GM21423 (cell line): Measurements from ENCODE around the gene KRTAP9-1.
"Not testable (repeated sequence)": the region's sequence is repeated elsewhere in the genome, so short reads cannot be mapped to it uniquely, and the experiment has no call there.

Experiments
- ATAC-seq: cut with Tn5 transposase; IDR thresholded peaks from one replicate; pipeline ENCODE4 v1.9.1; 2021; ENCODE audit warnings: mild to moderate bottlenecking, moderate library complexity; ENCODE audit not compliant: unreplicated experiment

KRTAP9-1 gene, protein sequence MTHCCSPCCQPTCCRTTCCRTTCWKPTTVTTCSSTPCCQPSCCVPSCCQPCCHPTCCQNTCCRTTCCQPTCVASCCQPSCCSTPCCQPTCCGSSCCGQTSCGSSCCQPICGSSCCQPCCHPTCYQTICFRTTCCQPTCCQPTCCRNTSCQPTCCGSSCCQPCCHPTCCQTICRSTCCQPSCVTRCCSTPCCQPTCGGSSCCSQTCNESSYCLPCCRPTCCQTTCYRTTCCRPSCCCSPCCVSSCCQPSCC

DNA sequence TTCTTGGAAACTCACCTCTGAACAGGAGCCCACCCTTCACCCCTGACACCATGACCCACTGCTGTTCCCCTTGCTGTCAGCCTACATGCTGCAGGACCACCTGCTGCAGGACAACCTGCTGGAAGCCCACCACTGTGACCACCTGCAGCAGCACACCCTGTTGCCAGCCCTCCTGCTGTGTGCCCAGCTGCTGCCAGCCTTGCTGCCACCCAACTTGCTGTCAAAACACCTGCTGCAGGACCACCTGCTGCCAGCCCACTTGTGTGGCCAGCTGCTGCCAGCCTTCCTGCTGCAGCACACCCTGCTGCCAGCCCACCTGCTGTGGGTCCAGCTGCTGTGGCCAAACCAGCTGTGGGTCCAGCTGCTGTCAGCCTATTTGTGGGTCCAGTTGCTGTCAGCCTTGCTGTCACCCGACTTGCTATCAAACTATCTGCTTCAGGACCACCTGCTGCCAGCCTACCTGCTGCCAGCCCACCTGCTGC is at the start of gene KRTAP9-1:
Gene KRTAP9-1 (plus strand): TSS at position 51 of the 482 bp plus-strand sequence. CDS start 0 bp downstream, at position 51.
- not testable (repeated sequence) for ATAC-seq

DNA sequence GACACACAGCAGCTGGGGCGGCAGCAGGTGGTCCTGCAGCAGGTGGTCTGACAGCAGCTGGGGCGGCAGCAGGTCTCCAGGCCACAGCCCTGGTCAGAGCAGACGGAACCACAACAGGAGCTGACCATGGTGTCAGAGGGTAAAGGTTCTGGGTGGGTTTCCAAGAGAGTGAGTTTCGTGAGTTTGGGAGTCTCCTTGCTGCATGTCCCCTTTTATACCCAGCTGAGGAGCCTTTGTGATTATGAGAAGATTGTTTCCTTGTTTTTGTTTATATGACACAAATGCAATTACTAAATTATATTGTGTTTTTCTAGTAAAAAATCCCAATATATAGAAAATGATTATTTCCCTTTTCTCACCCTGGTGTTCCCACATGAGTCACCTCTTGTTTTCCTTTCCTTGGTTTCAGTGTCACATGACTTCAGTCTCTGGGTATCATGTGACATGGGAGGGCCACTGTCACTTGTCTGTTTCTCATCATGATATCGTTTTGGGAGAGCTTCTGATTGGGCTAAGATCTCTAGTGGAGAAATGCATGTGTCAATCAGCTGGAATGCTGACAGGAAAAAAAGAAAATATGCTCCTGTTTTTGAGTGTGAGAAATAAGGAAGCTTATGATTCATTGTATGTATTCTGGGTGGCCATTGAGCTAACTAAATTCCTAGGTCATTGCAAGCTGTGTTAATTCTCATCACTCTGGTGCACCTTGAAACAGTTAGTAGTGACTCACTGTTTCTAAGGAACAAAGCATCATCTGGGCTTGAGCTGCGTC is 49.1 kb upstream of the KRTAP9-1 start, which contains the start of gene KRTAP4-6:
Gene KRTAP4-6 (minus strand): TSS at position 185 of the 772 bp plus-strand sequence. CDS start 57 bp downstream, at position 128.
- ATAC-seq, result no peak

DNA sequence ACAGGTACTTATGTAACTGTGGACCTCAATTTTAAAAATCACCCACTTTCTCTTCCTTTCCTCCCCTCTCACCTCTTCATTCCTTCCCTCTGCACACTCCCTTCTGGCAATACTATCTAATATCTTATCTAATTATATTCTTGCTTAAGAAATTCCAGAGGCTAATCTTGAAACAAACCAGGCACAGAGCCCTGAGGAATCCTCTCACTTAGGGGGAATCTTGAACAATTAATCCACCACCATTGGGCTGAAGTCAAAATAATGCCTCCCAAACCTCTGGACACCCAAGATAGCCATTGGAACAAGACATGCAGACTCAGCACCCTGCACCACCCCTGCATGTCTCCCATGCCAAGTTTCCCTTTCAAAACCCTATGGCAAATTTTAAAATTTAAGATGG is 48.3 kb upstream of the KRTAP9-1 start:
- ATAC-seq, result no peak

DNA sequence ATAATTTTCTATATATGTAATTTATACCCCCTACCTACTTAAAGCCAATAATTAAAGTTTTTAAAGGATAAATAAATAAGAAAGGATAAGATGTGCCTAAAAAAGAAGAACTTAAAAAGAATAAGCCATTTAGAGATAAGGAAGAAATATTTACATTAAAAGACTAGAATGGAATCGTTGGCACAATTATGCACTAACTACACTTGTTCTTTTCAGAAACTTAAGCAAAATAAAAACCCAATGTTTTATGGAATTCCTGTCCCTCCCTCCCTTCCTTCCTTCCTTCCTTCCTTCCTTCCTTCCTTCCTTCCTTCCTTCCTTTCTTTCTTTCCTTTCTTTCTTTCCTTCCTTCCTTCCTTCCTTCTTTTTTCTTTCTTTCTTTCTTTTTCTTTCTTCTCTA is 44.8 kb upstream of the KRTAP9-1 start:
- ATAC-seq, result no peak

DNA sequence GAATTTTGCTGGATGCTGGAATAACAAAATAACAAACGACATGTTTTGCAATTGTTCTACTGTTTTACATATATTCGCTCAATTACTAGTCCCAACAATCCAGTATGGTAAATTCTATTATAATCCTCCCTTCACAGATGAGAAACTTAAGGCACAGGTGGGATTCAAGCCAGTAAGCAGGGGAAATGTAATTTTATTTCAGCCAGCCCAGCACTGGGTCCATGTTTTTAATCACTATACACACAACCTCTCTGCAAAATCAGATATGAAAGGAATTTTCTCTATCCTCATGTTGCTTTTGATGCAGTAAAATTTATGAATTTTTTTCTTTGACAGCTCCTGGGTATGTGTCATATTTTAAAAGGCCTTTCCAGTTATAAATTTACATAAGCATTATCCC is 44.4 kb upstream of the KRTAP9-1 start:
- no peak for ATAC-seq

DNA sequence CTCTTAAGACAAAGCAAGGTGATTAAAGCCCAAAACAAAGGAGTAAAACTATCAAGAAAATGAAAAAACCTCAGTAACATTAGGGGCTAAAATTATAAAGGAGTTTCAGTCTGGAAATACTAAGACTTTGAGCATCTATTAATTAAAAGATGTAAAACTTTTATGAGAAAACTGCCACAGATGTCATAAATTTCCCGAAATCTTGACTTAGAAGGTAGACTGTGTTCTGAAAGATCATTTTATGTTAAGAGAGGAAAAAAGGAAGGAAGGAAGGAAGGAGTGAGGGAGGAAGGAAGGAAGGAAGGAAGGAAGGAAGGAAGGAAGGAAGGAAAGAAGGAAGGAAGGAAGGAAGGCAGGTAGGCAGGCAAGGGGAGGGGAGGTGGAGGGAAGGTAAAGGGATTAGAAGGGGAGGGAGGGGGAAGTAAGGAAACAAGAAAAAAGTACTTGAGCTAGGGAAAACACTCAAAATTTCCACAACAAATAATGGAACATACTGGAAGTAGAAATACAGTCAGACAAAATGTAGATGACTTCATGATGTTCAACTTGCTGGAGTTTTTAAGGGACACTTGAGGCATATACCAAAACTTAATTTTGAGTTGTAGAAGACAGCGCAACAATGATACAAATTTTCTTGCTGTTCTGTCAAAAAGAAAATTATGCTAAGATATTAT is 42.0 kb upstream of the KRTAP9-1 start:
- ATAC-seq, result no peak

DNA sequence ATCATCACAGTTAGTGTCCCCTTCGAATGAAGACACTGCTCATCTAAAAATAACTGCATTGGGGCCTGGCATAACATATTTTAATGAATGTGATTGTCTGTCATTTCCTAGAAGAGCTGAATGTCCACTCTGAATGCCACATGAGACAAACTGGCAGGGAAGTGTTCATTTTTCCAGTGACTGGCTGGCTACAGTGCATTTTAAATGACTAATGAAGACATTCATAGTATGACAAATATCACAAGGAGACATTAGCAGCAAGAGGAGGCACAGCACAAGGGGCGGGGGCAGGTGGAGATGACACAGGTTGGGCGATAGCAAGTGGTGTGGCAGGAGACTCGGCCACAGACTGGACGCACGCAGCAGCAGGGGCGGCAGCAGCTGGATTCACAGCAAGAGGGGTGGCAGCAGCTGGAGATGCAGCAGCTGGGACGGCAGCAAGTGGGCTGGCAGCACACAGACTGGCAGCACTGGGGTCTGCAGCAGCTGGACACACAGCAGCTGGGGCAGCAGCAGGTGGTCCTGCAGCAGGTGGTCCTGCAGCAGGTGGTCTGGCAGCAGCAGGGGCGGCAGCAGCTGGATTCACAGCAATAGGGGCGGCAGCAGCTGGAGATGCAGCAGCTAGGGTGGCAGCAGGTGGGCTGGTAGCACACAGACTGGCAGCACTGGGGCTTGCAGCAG is 40.6 kb upstream of the KRTAP9-1 start:
- ATAC-seq, result not testable (repeated sequence)

DNA sequence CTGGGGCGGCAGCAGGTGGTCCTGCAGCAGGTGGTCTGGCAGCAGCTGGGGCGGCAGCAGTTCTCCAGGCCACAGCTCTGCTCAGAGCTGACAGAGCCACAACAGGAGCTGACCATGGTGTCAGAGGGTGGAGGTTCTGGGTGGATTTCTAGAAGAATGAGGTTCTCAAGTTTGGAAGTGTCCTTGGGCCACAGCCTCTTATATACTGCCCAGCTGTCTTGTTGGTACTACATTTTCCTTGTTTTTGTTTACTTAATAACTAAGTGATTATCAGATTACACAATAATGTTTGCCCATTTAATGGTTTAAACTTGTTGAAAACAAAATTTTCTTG is 40.1 kb upstream of the KRTAP9-1 start, which contains the start of gene KRTAP4-5:
Gene KRTAP4-5 (minus strand): TSS at position 174 of the 334 bp plus-strand sequence. CDS start 58 bp downstream, at position 116.
- ATAC-seq, result no peak

DNA sequence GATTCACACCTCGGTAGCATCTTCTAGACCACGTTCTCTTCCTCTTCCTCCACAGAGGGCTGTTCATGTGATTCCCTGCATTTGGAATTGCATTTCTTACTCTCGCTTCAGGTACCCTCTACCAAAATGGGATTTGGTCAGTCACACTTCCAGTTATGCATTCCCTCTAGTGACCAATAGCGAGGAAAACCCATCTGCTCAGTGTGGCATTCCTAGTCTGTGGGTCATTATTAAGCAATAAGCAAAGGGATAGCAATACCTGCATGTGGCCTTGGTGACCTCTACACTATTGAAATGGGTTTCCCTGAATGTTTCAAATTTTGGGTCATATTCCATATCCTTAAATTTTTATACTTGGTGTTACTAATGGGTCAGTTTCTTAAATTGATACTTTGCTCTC is 39.7 kb upstream of the KRTAP9-1 start:
- ATAC-seq, result no peak

DNA sequence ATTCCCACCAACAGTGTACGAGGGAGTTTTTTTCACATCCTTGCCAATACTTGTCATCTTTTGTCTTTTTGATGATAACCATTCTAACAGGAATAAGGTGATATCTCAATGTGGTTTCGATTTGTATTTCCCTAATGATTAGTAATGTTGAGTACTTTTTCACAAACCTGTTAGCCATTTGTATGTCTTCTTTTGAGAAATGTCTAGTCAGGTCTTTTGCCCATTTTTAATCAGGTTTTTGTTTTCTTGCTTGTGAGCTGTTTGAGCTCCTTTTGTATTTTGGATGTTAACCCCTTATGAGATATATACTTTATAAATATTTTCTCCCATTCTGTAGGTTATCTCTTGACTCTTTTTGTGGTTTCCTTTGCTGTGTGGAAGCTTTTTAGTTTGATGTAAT is 38.2 kb upstream of the KRTAP9-1 start:
- no peak for ATAC-seq

DNA sequence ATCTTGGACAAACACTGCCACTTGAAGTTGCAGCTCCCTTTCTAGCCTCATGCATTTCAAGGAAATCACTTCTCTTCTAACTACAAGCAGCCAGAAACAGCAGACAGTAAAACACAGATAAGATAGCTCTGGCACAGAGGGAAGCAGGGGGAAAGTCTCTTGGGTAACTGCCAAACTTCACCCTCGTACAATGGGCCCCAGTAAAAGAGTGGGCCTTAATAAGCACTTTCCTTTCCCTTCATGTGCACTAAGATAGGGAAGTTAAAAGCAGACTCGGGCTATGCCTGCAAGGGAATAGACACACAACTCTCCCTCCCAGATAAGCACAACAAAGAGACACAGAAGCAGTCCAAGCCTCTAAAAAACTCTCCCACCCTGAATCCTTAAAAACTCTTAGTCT is 35.8 kb upstream of the KRTAP9-1 start:
- no peak for ATAC-seq

DNA sequence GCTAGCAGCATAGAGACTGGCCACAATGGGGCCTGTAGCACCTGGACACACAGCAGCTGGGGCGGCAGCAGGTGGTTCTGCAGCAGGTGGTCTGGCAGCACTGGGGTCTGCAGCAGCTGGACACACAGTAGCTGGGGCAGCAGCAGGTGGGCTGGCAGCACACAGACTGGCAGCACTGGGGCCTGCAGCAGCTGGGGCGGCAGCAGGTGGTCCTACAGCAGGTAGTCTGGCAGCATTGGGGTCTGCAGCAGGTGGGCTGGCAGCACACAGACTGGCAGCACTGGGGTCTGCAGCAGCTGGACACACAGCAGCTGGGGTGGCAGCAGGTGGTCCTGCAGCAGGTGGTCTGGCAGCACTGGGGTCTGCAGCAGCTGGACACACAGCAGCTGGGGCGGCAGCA is 29.5 kb upstream of the KRTAP9-1 start:
- not testable (repeated sequence) for ATAC-seq

DNA sequence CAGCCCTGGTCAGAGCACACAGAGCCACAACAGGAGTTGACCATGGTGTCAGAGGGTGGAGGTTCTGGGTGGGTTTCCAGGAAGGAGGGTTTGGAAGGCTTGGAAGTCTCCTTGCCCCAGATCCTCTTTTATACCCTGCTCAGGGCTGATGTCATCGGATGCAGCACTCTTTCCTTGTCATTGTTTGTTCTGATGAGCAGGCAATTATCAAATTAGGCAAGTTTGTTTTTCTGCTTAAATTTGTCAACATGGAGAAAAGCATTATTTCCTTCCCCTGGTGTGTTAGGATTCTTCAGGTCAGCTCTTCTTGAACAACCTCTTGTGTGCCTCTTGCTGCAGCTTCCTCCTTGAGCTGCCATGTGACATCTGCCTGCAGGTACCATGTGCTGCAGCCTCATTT is 29.0 kb upstream of the KRTAP9-1 start, which contains the start of gene KRTAP4-4:
Gene KRTAP4-4 (minus strand): TSS at position 101 of the 400 bp plus-strand sequence. CDS start 57 bp downstream, at position 44.
- ATAC-seq, result no peak

DNA sequence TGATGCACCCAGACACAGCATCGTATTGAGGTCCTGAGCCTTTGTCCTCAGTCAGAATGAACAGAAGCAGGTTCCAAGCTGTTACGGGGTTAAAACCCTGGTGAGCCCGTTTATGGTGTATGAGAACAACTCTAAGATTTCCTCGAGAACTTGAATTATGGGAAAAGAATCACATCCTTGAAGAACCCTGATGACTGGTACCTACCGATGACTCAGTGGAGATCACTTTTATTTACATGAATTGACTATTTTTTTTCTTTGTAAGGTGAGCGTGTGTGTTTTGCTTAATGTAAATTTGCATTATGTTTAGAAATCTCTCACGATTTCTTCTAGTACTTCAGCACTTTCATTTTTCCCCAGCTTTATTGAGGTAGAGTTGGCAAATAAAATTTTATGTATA is 25.9 kb upstream of the KRTAP9-1 start:
- no peak for ATAC-seq

DNA sequence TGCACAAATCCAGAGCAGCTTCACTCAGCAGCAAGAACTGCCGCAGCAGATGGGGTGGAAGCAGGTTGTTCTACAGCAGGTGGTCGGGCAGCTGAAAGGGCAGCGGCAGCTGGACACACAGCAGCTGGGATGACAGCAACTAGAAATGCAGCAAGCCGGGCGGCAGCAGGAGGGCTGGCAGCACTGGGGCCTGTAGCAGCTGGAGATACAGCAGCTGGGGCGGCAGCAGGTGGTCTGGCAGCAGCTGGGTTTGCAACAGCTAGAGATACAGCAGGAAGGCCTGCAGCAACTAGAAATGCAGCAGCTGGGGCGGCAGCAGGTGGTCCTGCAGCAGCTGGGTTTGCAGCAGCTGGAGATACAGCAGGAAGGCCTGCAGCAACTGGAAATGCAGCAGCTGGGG is 22.1 kb upstream of the KRTAP9-1 start:
- ATAC-seq, result no peak

DNA sequence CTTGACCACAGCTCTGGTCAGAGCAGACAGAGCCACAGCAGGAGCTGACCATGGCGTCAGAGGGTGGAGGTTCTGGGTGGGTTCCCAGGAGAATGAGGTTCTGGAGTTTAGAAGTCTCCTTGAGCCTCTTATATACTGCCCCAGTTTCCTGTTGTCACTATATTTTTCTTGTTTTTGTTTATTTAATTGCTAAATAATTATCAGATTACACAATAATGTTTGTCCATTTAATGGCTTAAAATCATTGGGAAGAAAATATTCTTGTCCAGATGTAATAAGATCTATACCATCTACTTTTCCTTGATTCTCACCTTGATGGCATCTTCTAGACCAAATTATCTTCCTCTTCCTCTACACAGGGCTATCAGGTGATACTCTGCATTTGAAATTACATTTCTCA is 21.6 kb upstream of the KRTAP9-1 start, which contains the start of gene KRTAP4-3:
Gene KRTAP4-3 (minus strand): TSS at position 101 of the 400 bp plus-strand sequence. CDS start 49 bp downstream, at position 52.
- ATAC-seq, result no peak

DNA sequence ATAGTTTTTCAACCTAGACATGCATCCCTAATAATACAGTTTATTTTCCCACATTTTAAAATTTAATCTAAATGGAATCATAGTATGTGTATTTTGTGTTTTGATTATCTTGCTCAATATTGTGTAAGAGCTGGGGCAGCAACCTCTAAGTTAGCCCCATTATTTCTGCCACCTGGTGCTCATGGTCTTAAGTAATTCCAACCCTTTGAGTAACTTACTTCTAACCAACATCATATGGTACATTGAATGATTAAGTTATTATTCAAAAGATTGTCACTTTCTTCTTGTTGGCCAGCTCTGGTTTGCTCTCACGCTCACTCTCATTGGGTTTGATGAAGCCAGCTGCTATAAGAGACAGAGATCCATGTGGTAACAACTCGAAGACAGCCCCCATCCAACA is 17.8 kb upstream of the KRTAP9-1 start:
- no peak for ATAC-seq

DNA sequence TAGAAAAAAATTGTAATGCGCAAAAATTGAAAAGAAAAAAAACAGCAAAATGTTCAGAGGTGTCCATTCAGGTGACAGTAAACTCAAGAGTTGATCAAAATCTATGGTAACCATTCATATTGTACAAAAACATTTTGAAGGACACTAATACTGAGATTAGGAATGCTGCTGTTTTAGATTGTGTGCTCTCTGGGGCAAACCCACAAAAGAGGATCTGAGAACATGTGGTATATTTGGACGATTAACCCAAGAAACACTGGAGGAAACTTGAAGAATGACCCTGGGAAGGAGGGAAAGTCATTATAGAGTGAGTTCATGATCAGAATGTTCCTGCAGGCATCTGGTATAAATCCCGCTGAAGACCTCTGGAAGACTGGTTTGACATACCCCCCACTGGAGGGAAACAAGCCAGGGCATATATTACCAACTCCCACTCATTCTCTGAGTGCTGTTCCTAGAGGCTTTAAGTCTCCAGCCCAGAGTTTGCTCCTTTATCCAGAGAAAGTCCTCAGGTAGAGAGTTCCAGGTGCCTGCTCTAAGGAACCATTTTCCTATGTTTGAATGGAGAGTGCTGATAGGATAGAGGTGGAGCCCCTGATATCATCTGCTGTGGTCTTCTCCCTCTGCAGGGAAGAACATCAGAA is 12.8 kb upstream of the KRTAP9-1 start:
- no peak for ATAC-seq

DNA sequence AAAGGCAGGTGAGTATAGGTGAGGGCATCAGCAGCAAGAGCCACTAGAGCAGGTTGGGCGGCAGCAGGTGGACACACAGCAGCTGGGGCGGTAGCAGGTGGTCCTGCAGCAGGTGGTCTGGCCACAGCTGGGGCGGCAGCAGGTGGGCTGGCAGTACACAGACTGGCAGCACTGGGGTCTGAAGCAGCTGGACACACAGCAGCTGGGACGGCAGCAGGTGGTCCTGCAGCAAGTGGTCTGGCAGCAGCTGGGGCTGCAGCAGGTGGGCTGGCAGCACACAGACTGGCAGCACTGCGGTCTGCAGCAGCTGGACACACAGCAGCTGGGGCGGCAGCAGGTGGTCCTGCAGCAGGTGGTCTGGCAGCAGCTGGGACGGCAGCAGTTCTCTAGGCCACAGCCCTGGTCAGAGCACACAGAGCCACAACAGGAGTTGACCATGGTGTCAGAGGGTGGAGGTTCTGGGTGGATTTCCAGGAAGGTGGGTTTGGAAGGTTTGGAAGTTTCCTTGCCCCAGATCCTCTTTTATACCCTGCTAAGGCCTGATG is 11.9 kb upstream of the KRTAP9-1 start, which contains the start of gene KRTAP4-2:
Gene KRTAP4-2 (minus strand): TSS at position 495 of the 545 bp plus-strand sequence. CDS start 57 bp downstream, at position 438.
- ATAC-seq, result no peak

DNA sequence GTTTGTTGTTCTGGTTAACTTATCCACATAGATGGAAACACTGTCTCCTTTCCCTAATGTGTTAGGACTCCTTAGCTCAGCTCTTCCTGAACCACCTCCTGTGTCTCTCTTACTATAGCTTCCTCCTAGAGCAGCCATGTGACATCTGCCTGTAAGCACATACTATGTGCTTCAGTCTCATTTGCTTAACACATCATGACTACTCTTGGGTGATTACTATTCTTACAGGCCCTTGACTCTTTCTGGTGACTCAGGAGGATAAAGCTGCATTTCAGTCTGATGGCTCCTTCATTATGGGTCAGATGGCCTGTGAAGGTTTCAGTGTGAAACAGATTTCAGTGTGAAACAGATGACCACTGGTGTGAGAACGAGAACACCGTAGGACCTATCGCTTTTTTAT is 11.3 kb upstream of the KRTAP9-1 start:
- ATAC-seq, result no peak
